Gastroesophageal sphincter (tissue), 4 donors: ENCODE results near the gene NR3C2. TPM values are rescaled to one million over a fixed set of nuclear protein-coding genes. Genes with fewer than 3 reads are reported as not detected.
"Not testable (repeated sequence)": the region's sequence is repeated elsewhere in the genome, so short reads cannot be mapped to it uniquely, and the experiment has no call there.

ENCODE experiments used
- ATAC-seq: fragments of 150-250 bp; one replicate; pipeline ENCODE4 v1.9.1; 2016; ENCODE audit warnings: mild to moderate bottlenecking, moderate library complexity
- H3K27ac ChIP-seq, 4 donors: fragments of 200-600 bp; sonication (generic) in 3 of 4; 1 replicate in 3 of 4; 2 replicates in 1 of 4; pipeline ENCODE4 v1.5.1; 2016 to 2019
- H3K27me3 ChIP-seq: fragments of 200-600 bp; sonication (generic); one replicate; pipeline ENCODE4 v1.5.1; 2019
- H3K36me3 ChIP-seq, 2 donors: fragments of 200-600 bp; sonication (generic); one replicate each; pipeline ENCODE4 v1.5.1; 2019; ENCODE audit warnings: control low read depth in 1 of 2
- H3K4me1 ChIP-seq, 3 donors: fragments of 200-600 bp; sonication (generic); 1 replicate in 2 of 3; 2 replicates in 1 of 3; pipeline ENCODE4 v1.5.1; 2016 to 2019; ENCODE audit warnings: control low read depth in 2 of 3
- H3K4me3 ChIP-seq, 2 donors: fragments of 200-600 bp; sonication (generic); one replicate each; pipeline ENCODE4 v1.5.1; 2019; ENCODE audit warnings: mild to moderate bottlenecking in 1 of 2, moderate library complexity in 1 of 2
- H3K9me3 ChIP-seq, 3 donors: fragments of 200-600 bp; sonication (generic); one replicate each; pipeline ENCODE4 v1.5.1; 2017 to 2019; ENCODE audit warnings: control low read depth in 2 of 3
- CTCF ChIP-seq, 4 experiments: fragments of 200-600 bp in 2 of 4; fragments of 450-650 bp in 2 of 4; sonication (generic) in 1 of 4; IDR thresholded peaks; one replicate each; pipeline ENCODE4 v1.5.1; 2017 to 2019; ENCODE audit warnings: antibody characterized with exemption in 4 of 4, mild to moderate bottlenecking in 2 of 4, moderate library complexity in 2 of 4
- EP300 ChIP-seq: sonication (generic); formaldehyde crosslinking; IDR thresholded peaks from one replicate; pipeline ENCODE4 v1.6.1; 2017; ENCODE audit warnings: antibody characterized with exemption, mild to moderate bottlenecking
- POLR2A ChIP-seq, 2 donors: fragments of 450-650 bp; IDR thresholded peaks; one replicate each; pipeline ENCODE4 v1.6.1; 2017; ENCODE audit warnings: antibody characterized with exemption in 2 of 2, mild to moderate bottlenecking in 2 of 2, moderate library complexity in 1 of 2
- POLR2AphosphoS5 ChIP-seq: sonication (generic); formaldehyde crosslinking; IDR thresholded peaks from one replicate; pipeline ENCODE4 v1.6.1; 2017; ENCODE audit warnings: antibody characterized with exemption
- WGBS, 2 donors: methylation state at CpG; one replicate each; pipeline ENCODE4 v1.1.5; 2018; ENCODE audit warnings: low coverage in 1 of 2; 5-methylcytosine and 5-hydroxymethylcytosine counted together
- total RNA-seq, 4 donors: library from RNA; depleted of rRNA; stranded (reverse); fragments of >200 nt; gene quantifications; one replicate each; pipeline ENCODE4 v1.1.0, GENCODE V29; 2016

The NR3C2 gene
- total RNA-seq, 4 donors from 2014 or later, result 11.6 to 15.9 (median 13.9) TPM

GRCh38 chr4:148200960-148201359, 241.3 kb downstream of the NR3C2 start:
- Histone ChIP-seq H3K36me3 (no peaks in the 10 kb centered on the region), H3K4me1 (peaks cover 0 to 35% (median 5%) of the 10 kb centered on the region in 3 donors), H3K27me3 (no peaks in the 10 kb centered on the region), H3K9me3 (no peaks in the 10 kb centered on the region), H3K4me3 (no peak overlapping the region), H3K27ac (no peak overlapping the region)
- no peak for ATAC-seq
- WGBS, 2 donors, result 82 to 89% methylated on average over 3 of the region's 3 CpGs
- TF ChIP-seq EP300, result no peak
- TF ChIP-seq POLR2AphosphoS5, result no peak
- no peak for TF ChIP-seq CTCF (IDR thresholded peaks at IDR 0.05)
- no peak for TF ChIP-seq POLR2A (IDR thresholded peaks at IDR 0.05)

GRCh38 chr4:148196164-148196563, 246.1 kb downstream of the NR3C2 start:
- Histone ChIP-seq H3K36me3 (peaks cover 0 to 29% of the 10 kb centered on the region in 2 donors), H3K27ac (no peak overlapping the region), H3K27me3 (no peaks in the 10 kb centered on the region), H3K4me1 (no peaks in the 10 kb centered on the region), H3K4me3 (no peak overlapping the region), H3K9me3 (no peaks in the 10 kb centered on the region)
- no peak for ATAC-seq
- 100% methylated on average over 1 of the region's 1 CpG for WGBS, 2 donors
- TF ChIP-seq EP300, result no peak
- TF ChIP-seq POLR2A (IDR thresholded peaks at IDR 0.05), result no peak
- TF ChIP-seq POLR2AphosphoS5, result no peak
- TF ChIP-seq CTCF (IDR thresholded peaks at IDR 0.05), result no peak

GRCh38 chr4:148192526-148192925, 249.7 kb downstream of the NR3C2 start:
- H3K4me1 ChIP-seq, result no peaks in the 10 kb centered on the region
- peaks cover 0 to 29% of the 10 kb centered on the region in 2 donors for H3K36me3 ChIP-seq
- no peak for ATAC-seq
- H3K4me3 ChIP-seq, result no peak overlapping the region
- WGBS, 2 donors, result 84 to 86% methylated on average over 1 to 2 of the region's 3 CpGs
- H3K27me3 ChIP-seq, result no peaks in the 10 kb centered on the region
- no peaks in the 10 kb centered on the region for H3K9me3 ChIP-seq
- TF ChIP-seq POLR2AphosphoS5 (no peak), EP300 (no peak), CTCF (IDR thresholded peaks at IDR 0.05) (no peak), POLR2A (IDR thresholded peaks at IDR 0.05) (no peak)
- no peak overlapping the region for H3K27ac ChIP-seq

- ATAC-seq, H3K9me3 ChIP-seq, H3K36me3 ChIP-seq: not testable (repeated sequence)
Measured at GRCh38 chr4:148187454-148188222, 254.6 kb downstream of the NR3C2 start.

GRCh38 chr4:148184922-148185321, 257.3 kb downstream of the NR3C2 start:
- TF ChIP-seq CTCF (IDR thresholded peaks at IDR 0.05) (no peak), POLR2AphosphoS5 (no peak), POLR2A (IDR thresholded peaks at IDR 0.05) (no peak), EP300 (no peak)
- Histone ChIP-seq H3K27ac (no peak overlapping the region), H3K4me3 (no peak overlapping the region), H3K9me3 (no peaks in the 10 kb centered on the region), H3K27me3 (no peaks in the 10 kb centered on the region), H3K36me3 (no peaks in the 10 kb centered on the region), H3K4me1 (no peaks in the 10 kb centered on the region)
- no peak for ATAC-seq
- 93% methylated on average over 3 of the region's 4 CpGs; no CpG with 5 or more reads in 1 of the 2 donors for WGBS, 2 donors

More at GRCh38 chr4:148187454-148188222, 254.6 kb downstream of the NR3C2 start:
- not testable (repeated sequence) for H3K4me3 ChIP-seq, H3K4me1 ChIP-seq, H3K27me3 ChIP-seq, H3K27ac ChIP-seq
- WGBS, 2 donors, result 83 to 84% methylated on average over 4 to 5 of the region's 5 CpGs
